ENCODE results near the gene ARL13A. TPM values are rescaled to one million over a fixed set of nuclear protein-coding genes. Genes with fewer than 3 reads are reported as not detected.

ARL13A gene
- total RNA-seq, 1 donor from 2014 or later, result not detected

DNA sequence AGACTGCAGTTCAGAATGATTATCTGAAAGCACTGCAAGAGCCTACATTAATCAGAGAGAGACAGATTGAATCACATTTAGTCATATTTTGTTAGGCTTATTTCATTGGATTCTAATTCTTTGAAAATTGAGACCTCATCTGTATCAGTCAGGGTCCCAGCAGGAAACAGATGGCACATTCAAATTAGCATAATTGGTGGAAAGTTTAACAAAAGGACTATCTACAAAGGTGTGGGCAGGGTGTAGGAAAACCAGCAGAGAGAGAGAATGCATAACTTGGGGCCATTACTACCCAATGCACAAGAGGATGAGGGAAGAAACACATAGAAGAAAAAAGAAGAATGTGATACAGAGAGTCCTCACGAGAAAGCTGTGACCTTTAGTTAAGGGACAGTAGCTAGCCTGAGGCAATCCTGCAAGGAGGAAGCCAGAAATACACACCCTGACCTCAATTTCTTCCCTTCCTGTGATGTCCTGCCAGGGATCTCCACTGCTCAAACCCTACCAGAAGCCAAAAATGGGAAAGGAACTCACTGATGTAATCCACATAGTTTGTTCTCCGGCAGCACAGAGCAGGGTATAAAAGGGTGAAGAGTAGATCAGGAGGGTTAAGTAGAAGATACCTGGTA is 23.1 kb upstream of the ARL13A start:
- Mint-ChIP-seq H3K9me3 (peaks cover 5% of the 10 kb centered on the region), H3K4me3 (no peak overlapping the region), H3K4me1 (peaks cover 5% of the 10 kb centered on the region), H3K27me3 (ENCODE audit: low read depth) (no peaks in the 10 kb centered on the region), H3K36me3 (ENCODE audit: low read depth) (no peaks in the 10 kb centered on the region), H3K27ac (ENCODE audit: unreplicated experiment) (no peak overlapping the region)
- no peak for DNase-seq (ENCODE audit: low read depth, low spot score)
- TF ChIP-seq, protein P1, sequence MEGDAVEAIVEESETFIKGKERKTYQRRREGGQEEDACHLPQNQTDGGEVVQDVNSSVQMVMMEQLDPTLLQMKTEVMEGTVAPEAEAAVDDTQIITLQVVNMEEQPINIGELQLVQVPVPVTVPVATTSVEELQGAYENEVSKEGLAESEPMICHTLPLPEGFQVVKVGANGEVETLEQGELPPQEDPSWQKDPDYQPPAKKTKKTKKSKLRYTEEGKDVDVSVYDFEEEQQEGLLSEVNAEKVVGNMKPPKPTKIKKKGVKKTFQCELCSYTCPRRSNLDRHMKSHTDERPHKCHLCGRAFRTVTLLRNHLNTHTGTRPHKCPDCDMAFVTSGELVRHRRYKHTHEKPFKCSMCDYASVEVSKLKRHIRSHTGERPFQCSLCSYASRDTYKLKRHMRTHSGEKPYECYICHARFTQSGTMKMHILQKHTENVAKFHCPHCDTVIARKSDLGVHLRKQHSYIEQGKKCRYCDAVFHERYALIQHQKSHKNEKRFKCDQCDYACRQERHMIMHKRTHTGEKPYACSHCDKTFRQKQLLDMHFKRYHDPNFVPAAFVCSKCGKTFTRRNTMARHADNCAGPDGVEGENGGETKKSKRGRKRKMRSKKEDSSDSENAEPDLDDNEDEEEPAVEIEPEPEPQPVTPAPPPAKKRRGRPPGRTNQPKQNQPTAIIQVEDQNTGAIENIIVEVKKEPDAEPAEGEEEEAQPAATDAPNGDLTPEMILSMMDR (conservative IDR thresholded peaks at IDR 0.05), result no peak

- TF ChIP-seq, protein P1 (conservative IDR thresholded peaks at IDR 0.05), result no peak
- no peak for DNase-seq (ENCODE audit: low read depth, low spot score)
- no peak overlapping the region for H3K27ac Mint-ChIP-seq (ENCODE audit: unreplicated experiment)
- no peaks in the 10 kb centered on the region for H3K36me3 Mint-ChIP-seq (ENCODE audit: low read depth)
- no peaks in the 10 kb centered on the region for H3K27me3 Mint-ChIP-seq (ENCODE audit: low read depth)
- H3K4me1 Mint-ChIP-seq, result peaks cover 5% of the 10 kb centered on the region
- peaks cover 5% of the 10 kb centered on the region for H3K9me3 Mint-ChIP-seq
- H3K4me3 Mint-ChIP-seq, result no peak overlapping the region
Observed at GRCh38 chrX:100948557-100948956, 21.0 kb upstream of the ARL13A start.

DNA sequence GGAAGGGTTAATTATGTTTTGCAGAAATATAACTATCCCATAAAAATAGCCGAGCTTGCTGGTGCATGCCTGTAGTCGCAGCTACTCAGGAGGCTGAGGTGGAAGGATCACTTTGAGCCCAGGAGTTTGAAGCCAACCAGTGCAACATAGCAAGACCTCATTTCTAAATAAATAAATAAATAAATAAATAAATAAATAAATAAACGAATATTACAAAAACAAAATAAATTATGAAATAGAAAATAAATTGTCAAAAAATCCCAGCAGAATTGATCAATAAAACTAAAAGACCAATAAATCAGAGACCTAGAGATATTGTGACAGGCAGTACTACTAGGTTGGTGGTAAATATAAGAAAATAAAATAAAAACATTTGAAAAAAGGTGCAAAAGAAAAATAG is 6.7 kb upstream of the ARL13A start:
- DNase-seq (ENCODE audit: low read depth, low spot score), result no peak
- Mint-ChIP-seq H3K27me3 (ENCODE audit: low read depth) (no peaks in the 10 kb centered on the region), H3K36me3 (ENCODE audit: low read depth) (no peaks in the 10 kb centered on the region), H3K4me1 (peaks cover 11% of the 10 kb centered on the region), H3K27ac (ENCODE audit: unreplicated experiment) (no peak overlapping the region), H3K4me3 (no peak overlapping the region), H3K9me3 (peaks cover 8% of the 10 kb centered on the region)
- TF ChIP-seq, protein P1 (conservative IDR thresholded peaks at IDR 0.05), result no peak

DNA sequence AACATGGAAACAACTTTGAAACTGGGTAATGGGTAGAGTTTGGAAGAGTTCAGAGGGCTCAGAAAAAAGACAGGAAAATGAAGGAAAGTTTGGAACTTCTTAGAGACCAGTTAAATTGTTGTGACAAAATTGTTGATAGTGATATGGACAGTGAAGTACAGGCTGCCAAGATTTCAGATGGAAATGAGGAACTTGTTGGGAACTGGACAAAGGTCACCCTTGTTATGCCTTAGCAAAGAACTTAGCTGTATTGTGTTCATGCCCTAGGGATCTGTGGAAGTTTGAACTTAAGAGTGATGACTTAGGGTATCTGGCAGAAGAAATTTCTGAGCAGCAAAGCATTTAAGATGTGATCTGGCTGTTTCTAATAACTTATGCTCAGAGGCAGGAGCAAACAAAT is 5.1 kb upstream of the ARL13A start:
- Mint-ChIP-seq H3K4me1 (peaks cover 11% of the 10 kb centered on the region), H3K36me3 (ENCODE audit: low read depth) (no peaks in the 10 kb centered on the region), H3K27me3 (ENCODE audit: low read depth) (no peaks in the 10 kb centered on the region), H3K27ac (ENCODE audit: unreplicated experiment) (no peak overlapping the region), H3K4me3 (no peak overlapping the region), H3K9me3 (peaks cover 8% of the 10 kb centered on the region)
- no peak for DNase-seq (ENCODE audit: low read depth, low spot score)
- TF ChIP-seq, protein P1 (conservative IDR thresholded peaks at IDR 0.05), result no peak

- H3K27me3 Mint-ChIP-seq (ENCODE audit: low read depth), result no peaks in the 10 kb centered on the region
Observed at GRCh38 chrX:100969936-100970335, 428 bp downstream of the ARL13A start.

More at GRCh38 chrX:100969936-100970335, 428 bp downstream of the ARL13A start:
- Mint-ChIP-seq H3K36me3 (ENCODE audit: low read depth) (peaks cover 7% of the 10 kb centered on the region), H3K9me3 (peaks cover 8% of the 10 kb centered on the region), H3K4me1 (no peaks in the 10 kb centered on the region), H3K27ac (ENCODE audit: unreplicated experiment) (no peak overlapping the region), H3K4me3 (no peak overlapping the region)
- TF ChIP-seq, protein P1 (conservative IDR thresholded peaks at IDR 0.05), result no peak
- no peak for DNase-seq (ENCODE audit: low read depth, low spot score)

All from neural crest cell (in vitro differentiated cells).